ENCODE measurements around the gene MAPRE3. TPM values are rescaled to one million over a fixed set of nuclear protein-coding genes. Genes with fewer than 3 reads are reported as not detected.

MAPRE3 gene
- total RNA-seq, 2 donors from 2014 or later = 12.0 to 28.9 TPM

GRCh38 chr2:27019931-27020855 lies 49.8 kb downstream of the MAPRE3 start:
- Histone ChIP-seq H3K9me3 (no peaks in the 10 kb centered on the region), H3K27ac (no peak overlapping the region), H3K4me3 (no peak overlapping the region), H3K36me3 (peaks cover 0 to 8% of the 10 kb centered on the region in 2 donors), H3K27me3 (replicated peaks; ENCODE audit: insufficient read depth) (no peaks in the 10 kb centered on the region), H3K4me1 (replicated peaks) (no peaks in the 10 kb centered on the region)
- 60% methylated on average over 9 of the region's 9 CpGs for WGBS
- no peak for TF ChIP-seq POLR2A (IDR thresholded peaks at IDR 0.05)
- no peak for TF ChIP-seq CTCF (IDR thresholded peaks at IDR 0.05)
- TF ChIP-seq POLR2AphosphoS5 (IDR thresholded peaks at IDR 0.05) = no peak
- intact Hi-C loops (cut with DNase I) = loop anchor here (5.0 kb wide), 1 partner anchor 173 kb away; the partner anchor contains the start of gene DPYSL5
- no peak for DNase-seq (ENCODE audit: low spot score)

GRCh38 chr2:27021253-27022049 lies 51.0 kb downstream of the MAPRE3 start:
- Histone ChIP-seq H3K27me3 (replicated peaks; ENCODE audit: insufficient read depth) (no peaks in the 10 kb centered on the region), H3K27ac (no peak overlapping the region), H3K36me3 (peaks cover 0 to 8% of the 10 kb centered on the region in 2 donors), H3K9me3 (no peaks in the 10 kb centered on the region), H3K4me3 (no peak overlapping the region), H3K4me1 (replicated peaks) (no peaks in the 10 kb centered on the region)
- 60% methylated on average over 11 of the region's 11 CpGs for WGBS
- TF ChIP-seq CTCF (IDR thresholded peaks at IDR 0.05) (no peak), POLR2A (IDR thresholded peaks at IDR 0.05) (no peak), POLR2AphosphoS5 (IDR thresholded peaks at IDR 0.05) (no peak)
- intact Hi-C loops (cut with DNase I) = no loop called here
- peak; percentile 48 for DNase-seq (ENCODE audit: low spot score)

- no peak for DNase-seq (ENCODE audit: low spot score)
- no peaks in the 10 kb centered on the region for H3K27me3 ChIP-seq (replicated peaks; ENCODE audit: insufficient read depth)
- no peaks in the 10 kb centered on the region for H3K4me1 ChIP-seq (replicated peaks)
- no peak overlapping the region for H3K4me3 ChIP-seq
- peaks cover 0 to 8% of the 10 kb centered on the region in 2 donors for H3K36me3 ChIP-seq
- no peaks in the 10 kb centered on the region for H3K9me3 ChIP-seq
- no peak overlapping the region for H3K27ac ChIP-seq
- intact Hi-C loops (cut with DNase I) = no loop called here
- TF ChIP-seq POLR2AphosphoS5 (IDR thresholded peaks at IDR 0.05) = no peak
- TF ChIP-seq CTCF (IDR thresholded peaks at IDR 0.05) = no peak
- no peak for TF ChIP-seq POLR2A (IDR thresholded peaks at IDR 0.05)
- 90% methylated on average over 7 of the region's 7 CpGs for WGBS
Observed at GRCh38 chr2:27023740-27024139, 53.3 kb downstream of the MAPRE3 start.

GRCh38 chr2:27024188-27024587 lies 53.8 kb downstream of the MAPRE3 start:
- intact Hi-C loops (cut with DNase I) = no loop called here
- Histone ChIP-seq H3K4me1 (replicated peaks) (no peaks in the 10 kb centered on the region), H3K27ac (no peak overlapping the region), H3K9me3 (no peaks in the 10 kb centered on the region), H3K27me3 (replicated peaks; ENCODE audit: insufficient read depth) (no peaks in the 10 kb centered on the region), H3K4me3 (no peak overlapping the region), H3K36me3 (peaks cover 0 to 8% of the 10 kb centered on the region in 2 donors)
- no peak for TF ChIP-seq CTCF (IDR thresholded peaks at IDR 0.05)
- TF ChIP-seq POLR2A (IDR thresholded peaks at IDR 0.05) = no peak
- no peak for TF ChIP-seq POLR2AphosphoS5 (IDR thresholded peaks at IDR 0.05)
- WGBS = 76% methylated on average over 18 of the region's 18 CpGs
- no peak for DNase-seq (ENCODE audit: low spot score)
